Measurements from ENCODE around the gene HUS1.

DNA sequence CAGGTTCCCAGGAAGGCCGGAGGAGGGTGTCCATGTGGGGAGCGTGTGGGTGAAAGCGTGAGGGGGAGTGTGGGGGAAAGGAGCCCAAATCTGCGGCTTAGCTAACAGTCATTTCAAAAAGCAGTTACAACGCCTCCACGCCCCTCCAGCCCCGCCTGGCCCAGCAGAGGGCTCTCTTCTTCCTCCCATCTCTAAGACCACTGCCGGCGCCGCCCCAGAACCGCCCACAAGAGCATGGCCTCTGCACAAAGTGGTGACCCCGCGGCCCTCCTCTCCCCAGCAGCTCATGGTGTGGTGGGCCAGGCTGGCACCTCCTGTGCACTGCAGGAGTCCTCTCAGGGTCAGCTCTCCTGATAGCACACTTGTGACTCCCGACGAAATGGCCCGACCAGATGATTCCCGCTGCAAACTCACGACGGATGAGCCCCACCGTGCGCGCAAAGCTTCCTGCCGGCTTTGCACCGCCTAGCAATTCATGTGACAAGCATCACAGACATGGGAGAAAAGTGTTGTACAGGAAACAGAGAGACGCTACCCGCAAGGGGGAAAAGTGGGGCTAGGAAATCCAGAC, 12.4 kb upstream of the HUS1 start:
- TF ChIP-seq POLR2A (IDR thresholded peaks at IDR 0.05) (no peak), EP300 (IDR thresholded peaks at IDR 0.05) (no peak)
